Non-pigmented ciliary epithelial cell (primary cell): Measurements from ENCODE around the gene GPR180.

ENCODE experiments used
- DNase-seq: peaks from one replicate; pipeline ENCODE4 v3.0.0-alpha.2; 2010; ENCODE audit warnings: low read depth

The GPR180 gene

DNA sequence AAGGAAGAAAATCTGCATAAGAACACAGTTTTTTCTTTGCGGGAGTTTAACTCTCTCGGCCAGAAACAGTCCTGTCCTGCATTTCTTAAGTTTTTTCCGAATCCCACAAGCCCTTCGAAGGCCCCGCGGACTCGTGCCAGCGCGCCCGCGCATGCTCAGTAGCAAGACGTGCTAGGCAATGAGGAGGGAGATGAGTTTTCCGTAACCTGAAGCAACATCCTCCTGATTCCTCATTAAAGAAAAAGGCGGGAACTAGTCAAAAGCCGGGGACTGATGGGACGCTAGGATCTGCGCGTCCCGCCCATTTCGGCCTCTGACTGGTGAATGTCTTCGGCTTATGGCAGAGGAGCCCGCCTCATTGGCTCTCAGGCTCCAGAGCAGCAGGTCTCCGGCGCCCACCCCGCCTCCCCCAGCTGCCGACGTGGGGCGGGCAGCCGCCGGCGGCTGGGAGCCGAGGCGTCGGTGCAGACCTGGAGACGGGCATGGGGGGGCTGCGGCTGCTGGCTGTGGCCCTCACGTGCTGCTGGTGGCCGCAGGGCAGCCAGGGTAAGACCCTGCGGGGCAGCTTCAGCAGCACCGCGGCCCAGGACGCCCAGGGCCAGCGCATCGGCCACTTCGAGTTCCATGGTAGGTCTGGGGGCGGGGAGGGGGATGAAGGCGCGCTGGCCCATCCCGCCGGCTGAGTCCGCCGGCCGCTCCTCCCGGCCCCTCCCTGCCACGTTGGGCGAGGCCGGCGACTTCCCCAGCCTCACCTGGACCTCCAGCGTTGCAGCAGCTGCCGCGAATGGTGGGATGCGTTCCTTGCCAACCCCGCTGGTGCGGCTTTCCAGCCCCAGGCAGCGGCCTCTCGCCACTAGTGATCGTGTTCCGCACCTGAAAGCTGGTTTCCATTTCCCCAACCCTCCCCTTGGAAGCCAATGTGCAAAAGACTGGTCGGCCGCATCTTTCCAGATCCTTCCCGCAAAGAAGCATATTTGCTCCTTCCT, at the start of gene GPR180:
Gene GPR180 (plus strand): TSS at position 412 of the 986 bp plus-strand sequence. CDS start 71 bp downstream, at position 483.
- peak; percentile 99 for DNase-seq

DNA sequence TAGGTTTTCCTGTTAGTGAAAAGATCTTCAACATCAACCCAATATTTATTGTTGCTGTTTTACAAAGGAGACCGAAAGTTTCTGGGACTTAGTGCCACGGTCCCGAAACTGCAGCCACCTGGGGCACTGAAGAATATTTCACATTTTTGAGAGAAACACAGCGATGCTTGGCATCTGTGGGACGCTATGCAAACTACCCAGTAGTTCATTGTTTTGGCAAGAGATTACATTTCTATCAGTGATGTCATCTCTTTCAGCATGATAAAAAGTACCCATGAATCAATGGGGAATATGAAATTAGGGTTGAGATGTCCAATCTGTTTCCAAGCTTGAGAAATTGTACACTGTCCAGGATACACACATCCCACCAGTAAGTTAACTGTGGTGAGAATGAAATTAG, 49.6 kb upstream of the GPR180 start:
- no peak for DNase-seq

- no peak for DNase-seq
Observed at GRCh38 chr13:94553766-94554165, 47.9 kb upstream of the GPR180 start.

GRCh38 chr13:94556041-94556440, 45.6 kb upstream of the GPR180 start:
- no peak for DNase-seq

GRCh38 chr13:94556621-94557020, 45.0 kb upstream of the GPR180 start:
- no peak for DNase-seq

DNA sequence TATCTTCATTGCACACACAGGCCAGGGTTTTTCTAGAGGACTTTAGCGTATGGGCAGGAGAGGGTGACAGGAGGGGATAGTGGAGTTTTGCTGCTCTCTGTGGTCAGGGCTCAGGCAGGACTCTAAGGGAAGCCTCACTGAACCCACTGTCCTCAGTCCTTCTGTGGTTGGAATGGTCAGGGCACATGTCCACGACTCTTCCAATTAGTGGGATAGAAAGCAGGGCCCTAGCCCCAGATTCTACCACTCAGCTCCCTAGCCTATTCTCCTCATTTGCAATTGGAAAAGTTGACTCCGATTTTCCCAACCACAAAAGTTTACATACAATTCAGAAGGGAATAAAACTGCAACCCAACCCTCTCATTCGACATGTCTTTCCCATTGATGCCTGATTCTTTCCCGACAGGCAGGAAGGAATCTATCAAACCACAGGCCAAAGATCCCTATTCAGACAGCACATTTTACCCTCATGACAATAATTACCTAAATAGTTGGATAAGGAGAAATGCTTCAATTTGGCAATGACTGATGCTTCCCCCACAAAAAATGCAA, 43.9 kb upstream of the GPR180 start:
- DNase-seq = no peak

DNA sequence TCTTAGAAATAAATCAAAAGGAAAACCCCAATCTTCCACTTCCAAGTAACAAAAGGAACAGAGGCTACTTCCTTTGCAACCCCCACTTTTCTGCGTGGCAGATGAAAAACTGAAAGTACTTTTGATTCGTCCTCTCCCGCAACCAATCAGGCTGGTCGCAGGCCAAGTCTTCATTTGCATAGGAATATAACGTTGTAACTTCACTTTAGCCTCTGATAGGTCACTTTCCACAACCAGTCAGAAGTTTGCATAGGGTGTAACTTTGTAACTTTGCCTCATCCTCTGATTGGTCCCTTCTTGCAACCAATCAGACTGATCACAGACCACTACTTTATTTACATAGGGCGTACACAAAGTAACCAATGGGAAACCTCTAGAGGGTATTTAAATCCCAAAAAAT, 42.9 kb upstream of the GPR180 start:
- no peak for DNase-seq

- DNase-seq = no peak
Observed at GRCh38 chr13:94559222-94559795, 42.3 kb upstream of the GPR180 start.

DNA sequence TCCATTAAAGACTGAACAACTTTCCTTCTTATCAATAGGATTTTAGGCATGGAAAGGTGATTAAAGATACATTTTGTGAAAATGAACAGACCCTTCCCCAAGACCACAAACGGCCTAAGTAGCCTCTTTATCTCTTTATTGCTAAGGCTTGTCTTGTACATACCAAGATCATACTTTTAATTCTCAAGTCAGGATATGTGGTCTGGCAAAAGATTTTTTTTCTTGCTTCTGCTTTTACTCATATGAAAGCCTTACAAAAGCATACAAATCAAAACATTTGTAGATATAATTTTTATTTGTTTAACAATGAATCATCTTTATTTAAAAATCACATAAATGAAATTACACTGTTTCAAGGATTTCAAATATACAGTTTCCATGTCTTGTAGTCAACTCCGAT, 41.5 kb upstream of the GPR180 start:
- DNase-seq = no peak

- DNase-seq = no peak
Observed at GRCh38 chr13:94561126-94561525, 40.5 kb upstream of the GPR180 start.

GRCh38 chr13:94567581-94567980, 34.1 kb upstream of the GPR180 start:
- no peak for DNase-seq

DNA sequence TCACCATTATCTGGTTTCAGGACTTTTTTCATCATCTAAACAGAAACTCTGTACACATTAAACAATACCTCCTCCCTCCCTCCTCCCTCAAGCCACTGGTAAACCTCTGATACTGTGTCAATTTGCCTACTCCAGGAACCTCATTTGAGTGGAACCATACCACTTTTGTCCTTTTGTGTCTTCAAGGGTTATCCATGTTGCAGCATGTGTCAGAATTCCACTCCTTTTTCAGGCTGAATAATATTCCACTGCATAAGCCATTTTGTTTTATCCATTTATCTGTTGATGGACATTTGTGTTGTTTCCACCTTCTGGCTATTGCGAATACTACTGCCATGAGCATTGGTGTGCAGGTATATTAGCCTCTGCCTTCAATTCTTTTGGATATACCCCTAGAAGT, 33.2 kb upstream of the GPR180 start:
- no peak for DNase-seq

GRCh38 chr13:94569615-94570014, 32.0 kb upstream of the GPR180 start:
- DNase-seq = no peak

DNA sequence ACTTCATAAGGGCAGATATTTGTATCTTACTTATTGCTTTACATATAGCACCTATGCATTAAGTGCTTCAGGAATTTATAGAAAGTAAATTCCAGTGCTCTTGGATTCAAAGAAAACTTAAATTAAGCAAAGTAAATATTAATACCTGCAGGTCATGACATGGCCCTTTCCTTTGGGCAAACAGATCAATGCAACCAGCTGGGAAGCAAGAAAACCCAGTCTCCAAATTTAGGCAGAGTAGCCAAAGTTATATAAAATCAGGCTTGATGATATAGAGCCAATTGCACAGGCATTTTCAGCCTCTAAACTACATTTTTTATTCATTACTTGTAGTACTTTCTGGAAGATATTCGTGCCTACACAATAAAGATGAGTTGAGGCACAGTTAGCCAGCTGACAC, 22.6 kb upstream of the GPR180 start:
- DNase-seq = no peak

DNA sequence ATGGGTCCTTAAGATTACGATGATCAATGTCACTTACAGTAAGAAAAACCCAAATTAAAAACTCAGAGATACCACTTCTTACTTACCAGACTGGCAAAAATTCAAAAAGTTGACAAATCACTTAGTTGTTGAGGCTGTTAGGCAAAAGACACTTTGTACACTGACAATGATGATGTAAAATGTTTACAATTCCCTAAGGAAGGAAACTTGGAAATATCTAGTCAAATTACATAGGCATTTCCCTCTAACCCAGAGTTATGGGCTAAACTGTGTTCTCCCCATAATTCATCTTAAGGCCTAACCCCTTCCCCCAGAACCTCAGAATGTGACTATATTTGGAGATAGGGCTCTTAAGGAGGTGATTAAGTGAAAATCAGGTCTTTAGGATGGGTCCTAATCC, 17.7 kb upstream of the GPR180 start:
- no peak for DNase-seq

DNA sequence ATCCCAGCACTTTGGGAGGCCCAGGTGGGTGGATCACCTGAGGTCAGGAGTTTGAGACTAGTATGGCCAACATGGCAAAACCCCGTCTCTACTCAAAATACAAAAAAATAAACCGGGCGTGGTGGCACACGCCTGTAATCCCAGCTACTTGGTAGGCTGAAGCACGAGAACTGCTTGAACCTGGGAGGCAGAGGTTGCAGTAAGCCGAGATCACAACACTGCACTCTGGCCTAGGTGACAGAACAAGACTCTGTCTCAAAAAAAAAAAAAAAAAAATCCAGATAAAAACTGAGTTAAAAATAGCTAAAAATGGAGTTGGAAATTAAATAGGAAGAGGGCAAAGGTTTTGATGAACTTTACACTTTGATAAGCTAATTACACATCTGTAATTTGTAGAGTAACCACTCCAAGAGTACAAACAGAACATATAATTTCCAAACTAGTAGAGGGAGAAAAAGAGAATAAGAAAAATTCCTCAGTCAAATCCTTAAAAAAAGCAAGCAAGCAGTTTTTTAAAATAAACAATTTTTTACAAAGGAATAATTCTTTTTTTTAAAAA, 16.0 kb upstream of the GPR180 start:
- DNase-seq = no peak

GRCh38 chr13:94586371-94586770, 15.3 kb upstream of the GPR180 start:
- DNase-seq = no peak

- no peak for DNase-seq
Observed at GRCh38 chr13:94588541-94588940, 13.1 kb upstream of the GPR180 start.

DNA sequence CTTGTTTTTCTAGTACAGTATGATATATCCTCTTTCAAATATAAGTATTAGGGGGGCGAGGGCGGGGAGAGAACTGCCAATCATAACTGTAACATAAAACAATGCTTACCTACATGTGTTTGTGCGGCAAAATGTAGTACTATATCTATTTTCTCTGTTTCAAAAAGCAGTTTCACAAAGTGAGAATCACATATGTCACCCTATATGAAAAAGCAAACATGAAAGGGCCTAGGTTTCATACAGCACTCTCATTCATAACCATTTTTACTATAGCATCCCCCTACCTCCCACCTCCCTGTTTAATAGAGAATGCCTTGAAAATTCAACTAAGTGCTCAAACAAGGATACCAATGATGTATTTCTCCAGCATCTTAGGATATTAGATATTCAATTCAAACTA, 10.9 kb upstream of the GPR180 start:
- no peak for DNase-seq

DNA sequence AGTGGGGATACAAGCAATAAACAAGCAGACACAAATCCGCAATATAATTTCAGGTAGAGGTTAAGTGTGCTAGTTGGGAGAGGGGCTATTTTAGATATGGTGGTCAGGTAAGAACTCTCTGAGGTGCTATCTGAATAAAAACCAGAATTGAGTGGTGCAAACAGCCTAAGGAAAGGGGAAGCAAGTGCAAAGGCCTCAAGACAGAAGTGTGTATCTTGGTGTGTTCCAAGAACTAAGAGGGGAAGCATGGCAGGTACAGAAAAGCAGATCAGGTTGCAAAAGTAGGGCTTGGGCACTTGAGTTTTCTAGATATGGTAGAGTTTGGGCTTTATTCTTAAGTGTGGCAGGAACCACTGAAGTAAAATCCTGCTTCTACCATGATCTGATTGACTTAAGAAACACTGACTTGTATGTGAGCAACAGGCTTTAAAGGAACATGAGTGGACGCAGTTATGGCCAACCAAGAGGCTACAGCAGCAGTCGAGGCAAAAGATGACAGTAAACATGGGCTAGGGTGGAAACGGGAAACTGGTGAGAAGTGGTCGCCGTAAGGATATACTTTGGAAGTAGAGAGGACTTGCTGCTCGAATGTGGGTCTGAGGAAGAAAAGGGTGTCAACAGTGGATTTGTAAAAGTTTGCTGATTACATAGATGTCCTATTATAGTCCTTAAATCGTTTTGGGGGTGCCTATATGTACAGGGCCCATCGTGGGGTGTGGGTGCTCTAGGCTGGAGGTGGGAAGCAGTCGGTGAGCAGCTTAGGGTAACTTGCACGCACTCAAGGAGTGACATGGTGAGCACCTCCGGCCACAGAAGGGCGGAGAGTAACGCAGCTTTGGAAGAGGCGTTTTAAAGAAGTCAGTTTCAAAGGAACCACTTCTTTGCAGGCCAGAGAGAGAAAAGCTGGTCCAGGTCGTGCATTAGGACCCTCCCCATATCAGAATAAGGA, 6.4 kb upstream of the GPR180 start:
- no peak for DNase-seq

GRCh38 chr13:94595950-94596574, 5.6 kb upstream of the GPR180 start, which contains the start of gene TGDS:
TSS of gene TGDS (minus strand) at chr13:94596152. CDS start at chr13:94596136, 16 bp downstream.
- peak; percentile 65 for DNase-seq
